H9 (cell line): ENCODE data around the gene SH3PXD2B. TPM values are rescaled to one million over a fixed set of nuclear protein-coding genes. Genes with fewer than 3 reads are reported as not detected.

Experiments used
- DNase-seq: peaks from one replicate; pipeline ENCODE4 v3.0.0-alpha.2; 2017
- H2AFZ ChIP-seq: one replicate; pipeline ENCODE4 v1.6.1; 2013; ENCODE audit warnings: mild to moderate bottlenecking, low read length, control low read depth, moderate library complexity
- H2AK5ac ChIP-seq: 2 replicates; pipeline ENCODE4 v1.6.1; 2013; ENCODE audit warnings: low read length, control low read depth, mixed read lengths; ENCODE audit not compliant: insufficient read length
- H2BK120ac ChIP-seq: one replicate; pipeline ENCODE4 v1.6.1; 2013; ENCODE audit warnings: low read depth, mild to moderate bottlenecking, low read length, control low read depth, inconsistent platforms; ENCODE audit not compliant: poor library complexity, severe bottlenecking
- H2BK12ac ChIP-seq: 2 replicates; pipeline ENCODE4 v1.6.1; 2013; ENCODE audit warnings: low read length, control low read depth, mixed read lengths, low read depth; ENCODE audit not compliant: insufficient read length
- H2BK15ac ChIP-seq: 2 replicates; pipeline ENCODE4 v1.6.1; 2013; ENCODE audit warnings: low read depth, low read length, control low read depth
- H2BK20ac ChIP-seq: one replicate; pipeline ENCODE4 v1.6.1; 2013; ENCODE audit warnings: low read depth, mild to moderate bottlenecking, low read length, control low read depth, inconsistent platforms; ENCODE audit not compliant: poor library complexity, severe bottlenecking
- H2BK5ac ChIP-seq: 2 replicates; pipeline ENCODE4 v1.6.1; 2013; ENCODE audit warnings: low read length, control low read depth, mixed read lengths; ENCODE audit not compliant: insufficient read length
- H3K14ac ChIP-seq: 2 replicates; pipeline ENCODE4 v1.6.1; 2013; ENCODE audit warnings: low read length, control low read depth; ENCODE audit not compliant: insufficient read depth
- H3K18ac ChIP-seq: 2 replicates; pipeline ENCODE4 v1.6.1; 2013; ENCODE audit warnings: low read depth, mild to moderate bottlenecking, mixed read lengths, low read length, control low read depth; ENCODE audit not compliant: insufficient read length
- H3K23ac ChIP-seq: 2 replicates; pipeline ENCODE4 v1.6.1; 2013; ENCODE audit warnings: low read length, control low read depth, mixed read lengths, low read depth; ENCODE audit not compliant: insufficient read length
- H3K23me2 ChIP-seq: 2 replicates; pipeline ENCODE4 v1.6.1; 2013; ENCODE audit warnings: low read depth, mild to moderate bottlenecking, mixed read lengths, low read length, control low read depth; ENCODE audit not compliant: insufficient read length, poor library complexity, severe bottlenecking
- H3K27ac ChIP-seq: 2 replicates; pipeline ENCODE4 v1.5.1; 2013; ENCODE audit warnings: low read length, control low read depth, mixed read lengths, low read depth; ENCODE audit not compliant: insufficient read length
- H3K27me3 ChIP-seq: 2 replicates; pipeline ENCODE4 v1.6.1; 2013; ENCODE audit warnings: low read length, control low read depth, inconsistent platforms; ENCODE audit not compliant: insufficient read depth
- H3K4ac ChIP-seq: 2 replicates; pipeline ENCODE4 v1.6.1; 2013; ENCODE audit warnings: low read depth, mild to moderate bottlenecking, control low read depth, inconsistent platforms, low read length, moderate library complexity
- H3K4me1 ChIP-seq: 2 replicates; pipeline ENCODE4 v1.6.1; 2013; ENCODE audit warnings: low read length, control low read depth, inconsistent platforms; ENCODE audit not compliant: insufficient read depth
- H3K4me2 ChIP-seq: 2 replicates; pipeline ENCODE4 v1.6.1; 2013; ENCODE audit warnings: low read length, control low read depth, mixed read lengths; ENCODE audit not compliant: insufficient read length, insufficient read depth
- H3K56ac ChIP-seq: 2 replicates; pipeline ENCODE4 v1.6.1; 2013; ENCODE audit warnings: low read depth, mild to moderate bottlenecking, mixed read lengths, low read length, control low read depth; ENCODE audit not compliant: insufficient read length
- H3K79me1 ChIP-seq: 2 replicates; pipeline ENCODE4 v1.6.1; 2013; ENCODE audit warnings: low read depth, mild to moderate bottlenecking, moderate library complexity, low read length, control low read depth, inconsistent platforms; ENCODE audit not compliant: insufficient read depth, poor library complexity, severe bottlenecking
- H3K79me2 ChIP-seq: 2 replicates; pipeline ENCODE4 v1.6.1; 2013; ENCODE audit warnings: low read length, control low read depth, inconsistent platforms; ENCODE audit not compliant: insufficient read depth
- H3K9ac ChIP-seq: 2 replicates; pipeline ENCODE4 v1.6.1; 2013; ENCODE audit warnings: low read length, control low read depth, mixed read lengths; ENCODE audit not compliant: insufficient read length; ENCODE audit errors: extremely low read depth
- H3K9me3 ChIP-seq: one replicate; pipeline ENCODE4 v1.6.1; 2013; ENCODE audit warnings: low read depth, low read length, inconsistent platforms; ENCODE audit not compliant: control insufficient read depth
- H3T11ph ChIP-seq: one replicate; pipeline ENCODE4 v1.6.1; 2013; ENCODE audit warnings: mild to moderate bottlenecking, low read length, control low read depth, inconsistent platforms
- H4K20me1 ChIP-seq: one replicate; pipeline ENCODE4 v1.6.1; 2013; ENCODE audit not compliant: control insufficient read depth, insufficient read length, insufficient read depth
- H4K5ac ChIP-seq: 2 replicates; pipeline ENCODE4 v1.6.1; 2013; ENCODE audit warnings: low read depth, mild to moderate bottlenecking, mixed read lengths, low read length, control low read depth; ENCODE audit not compliant: insufficient read length
- H4K8ac ChIP-seq: replicated peaks from 2 replicates; pipeline ENCODE4 v1.6.1; 2013; ENCODE audit warnings: low read length, control low read depth, mixed read lengths, low read depth; ENCODE audit not compliant: insufficient read length
- H4K91ac ChIP-seq: 2 replicates; pipeline ENCODE4 v1.6.1; 2013; ENCODE audit warnings: low read depth, mild to moderate bottlenecking, moderate library complexity, mixed read lengths, low read length, control low read depth; ENCODE audit not compliant: insufficient read length
- H3K27ac Mint-ChIP-seq, 3 experiments: 2 replicates in 2 of 3; 3 replicates in 1 of 3; pipeline ENCODE4 v1.8.0; 2020 to 2021; ENCODE audit warnings: mixed read lengths in 3 of 3, mild to moderate bottlenecking in 1 of 3, moderate library complexity in 1 of 3
- H3K27me3 Mint-ChIP-seq: 2 replicates; pipeline ENCODE4 v1.8.0; 2021; ENCODE audit warnings: low read depth, mild to moderate bottlenecking, moderate library complexity, mixed read lengths
- H3K36me3 Mint-ChIP-seq, 3 experiments: 2 replicates in 2 of 3; 3 replicates in 1 of 3; pipeline ENCODE4 v1.8.0; 2020 to 2021; ENCODE audit warnings: low read depth in 3 of 3, mixed read lengths in 3 of 3; ENCODE audit not compliant: insufficient read depth in 1 of 3
- H3K4me1 Mint-ChIP-seq, 2 experiments: 2 replicates each; pipeline ENCODE4 v1.8.0; 2020; ENCODE audit warnings: mixed read lengths in 2 of 2
- H3K4me3 Mint-ChIP-seq, 2 experiments: 2 replicates in 1 of 2; 3 replicates in 1 of 2; pipeline ENCODE4 v1.8.0; 2020 to 2021; ENCODE audit warnings: mild to moderate bottlenecking in 2 of 2, mixed read lengths in 2 of 2, moderate library complexity in 1 of 2
- H3K9me3 Mint-ChIP-seq, 2 experiments: 2 replicates in 1 of 2; 3 replicates in 1 of 2; pipeline ENCODE4 v1.8.0; 2020; ENCODE audit warnings: mild to moderate bottlenecking in 2 of 2, mixed read lengths in 2 of 2, moderate library complexity in 1 of 2
- WGBS: extraction: QIAGEN DNeasy Blood & Tissue Kit; methylation state at CpG from one replicate; pipeline ENCODE4 v1.1.7; 2013; ENCODE audit warnings: missing lambda C conversion rate, low lambda C conversion rate, mixed read lengths; ENCODE audit not compliant: insufficient read length; ENCODE audit errors: extremely low coverage; 5-methylcytosine and 5-hydroxymethylcytosine counted together
- total RNA-seq: library from RNA; stranded (reverse); gene quantifications from 2 replicates; pipeline ENCODE4 v1.2.1, GENCODE V29; 2021
- TF ChIP-seq, protein P1 (sequence below): fragments of 200-600 bp; sonication (generic); conservative IDR thresholded peaks from 3 replicates; pipeline ENCODE4 v1.8.0; 2021; ENCODE audit warnings: antibody characterized with exemption, mild to moderate bottlenecking

The SH3PXD2B gene
- total RNA-seq, 1 experiment from 2014 or later, result 49.0 TPM

DNA sequence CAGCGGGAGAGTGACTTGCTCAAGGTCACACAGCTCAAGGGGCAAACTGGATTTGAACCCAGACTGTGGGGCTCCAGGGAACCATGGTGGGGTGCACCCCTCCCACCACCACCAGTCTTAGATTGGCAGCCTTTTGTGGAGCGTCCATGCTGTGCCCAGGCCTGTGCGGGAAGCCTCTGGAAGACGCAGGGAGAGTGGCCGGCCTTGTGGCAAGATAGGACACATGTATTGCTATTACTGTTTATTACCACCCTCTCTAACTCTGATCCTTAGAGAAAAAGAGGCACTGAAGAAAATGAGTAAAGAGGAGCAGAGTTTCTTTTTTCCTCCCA, 25.4 kb upstream of the SH3PXD2B start:
- peaks cover 7 to 8% of the 10 kb centered on the region in 2 experiments; a peak in 3 of 4 replicates for H3K4me1 Mint-ChIP-seq
- H3K23me2 ChIP-seq, result no peaks in the 10 kb centered on the region
- H4K8ac ChIP-seq, result no peak overlapping the region
- no peak overlapping the region for H4K5ac ChIP-seq
- no peak overlapping the region for H2AK5ac ChIP-seq
- H3K4me1 ChIP-seq, result no peaks in the 10 kb centered on the region
- H2AFZ ChIP-seq, result no peak overlapping the region
- no peak overlapping the region for H2BK5ac ChIP-seq
- no peak overlapping the region for H3K4me2 ChIP-seq
- H3K27ac Mint-ChIP-seq, result no peak overlapping the region
- no peak overlapping the region for H3K27ac ChIP-seq
- no peaks in the 10 kb centered on the region for H3K27me3 ChIP-seq
- H3K79me1 ChIP-seq, result no peaks in the 10 kb centered on the region
- H3K23ac ChIP-seq, result no peak overlapping the region
- H3T11ph ChIP-seq, result no peak overlapping the region
- H3K9ac ChIP-seq, result no peak overlapping the region
- no peak overlapping the region for H2BK120ac ChIP-seq
- H3K18ac ChIP-seq, result no peak overlapping the region
- no peak overlapping the region for H2BK15ac ChIP-seq
- TF ChIP-seq, protein P1, sequence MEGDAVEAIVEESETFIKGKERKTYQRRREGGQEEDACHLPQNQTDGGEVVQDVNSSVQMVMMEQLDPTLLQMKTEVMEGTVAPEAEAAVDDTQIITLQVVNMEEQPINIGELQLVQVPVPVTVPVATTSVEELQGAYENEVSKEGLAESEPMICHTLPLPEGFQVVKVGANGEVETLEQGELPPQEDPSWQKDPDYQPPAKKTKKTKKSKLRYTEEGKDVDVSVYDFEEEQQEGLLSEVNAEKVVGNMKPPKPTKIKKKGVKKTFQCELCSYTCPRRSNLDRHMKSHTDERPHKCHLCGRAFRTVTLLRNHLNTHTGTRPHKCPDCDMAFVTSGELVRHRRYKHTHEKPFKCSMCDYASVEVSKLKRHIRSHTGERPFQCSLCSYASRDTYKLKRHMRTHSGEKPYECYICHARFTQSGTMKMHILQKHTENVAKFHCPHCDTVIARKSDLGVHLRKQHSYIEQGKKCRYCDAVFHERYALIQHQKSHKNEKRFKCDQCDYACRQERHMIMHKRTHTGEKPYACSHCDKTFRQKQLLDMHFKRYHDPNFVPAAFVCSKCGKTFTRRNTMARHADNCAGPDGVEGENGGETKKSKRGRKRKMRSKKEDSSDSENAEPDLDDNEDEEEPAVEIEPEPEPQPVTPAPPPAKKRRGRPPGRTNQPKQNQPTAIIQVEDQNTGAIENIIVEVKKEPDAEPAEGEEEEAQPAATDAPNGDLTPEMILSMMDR, result no peak
- WGBS, result no CpG with 5 or more reads among the region's 5 CpGs
- H3K56ac ChIP-seq, result no peak overlapping the region
- DNase-seq, result no peak
- H3K36me3 Mint-ChIP-seq, result no peaks in the 10 kb centered on the region
- H2BK12ac ChIP-seq, result no peak overlapping the region
- no peak overlapping the region for H2BK20ac ChIP-seq
- H3K79me2 ChIP-seq, result no peaks in the 10 kb centered on the region
- no peaks in the 10 kb centered on the region for H4K20me1 ChIP-seq
- no peaks in the 10 kb centered on the region for H3K9me3 ChIP-seq
- peaks cover 13% of the 10 kb centered on the region for H3K27me3 Mint-ChIP-seq
- no peak overlapping the region for H3K4ac ChIP-seq
- no peak overlapping the region for H3K4me3 Mint-ChIP-seq
- H3K14ac ChIP-seq, result no peak overlapping the region
- no peak overlapping the region for H4K91ac ChIP-seq
- H3K9me3 Mint-ChIP-seq, result peaks cover 0 to 1% of the 10 kb centered on the region in 2 experiments; a peak in 1 of 5 replicates
